ENCODE results near the gene ANTXR1.

Gene ANTXR1

GRCh38 chr2:69081001-69081580 is 68.1 kb downstream of the ANTXR1 start:
- Histone ChIP-seq H3K4me1 (ENCODE audit: insufficient read depth, low read length) (peaks cover 10% of the 10 kb centered on the region; the same call in 1 of the 2 replicates), H3K4me3 (ENCODE audit: low read length) (no peak overlapping the region), H3K9ac (ENCODE audit: low read depth, low read length) (no peak overlapping the region), H3K27ac (ENCODE audit: low read length) (no peak overlapping the region), H3K9me3 (ENCODE audit: insufficient read depth, low read depth, low read length) (no peaks in the 10 kb centered on the region), H3K36me3 (ENCODE audit: insufficient read depth, low read depth, low read length) (peaks cover 56% of the 10 kb centered on the region), H3K27me3 (ENCODE audit: insufficient read depth, low read length) (no peaks in the 10 kb centered on the region)

GRCh38 chr2:69081757-69082156 is 68.8 kb downstream of the ANTXR1 start:
- no peaks in the 10 kb centered on the region for H3K27me3 ChIP-seq (ENCODE audit: insufficient read depth, low read length)
- peaks cover 10% of the 10 kb centered on the region; the same call in 1 of the 2 replicates for H3K4me1 ChIP-seq (ENCODE audit: insufficient read depth, low read length)
- H3K4me3 ChIP-seq (ENCODE audit: low read length) = no peak overlapping the region
- H3K9ac ChIP-seq (ENCODE audit: low read depth, low read length) = no peak overlapping the region
- H3K36me3 ChIP-seq (ENCODE audit: insufficient read depth, low read depth, low read length) = peaks cover 49% of the 10 kb centered on the region
- no peak overlapping the region for H3K27ac ChIP-seq (ENCODE audit: low read length)
- H3K9me3 ChIP-seq (ENCODE audit: insufficient read depth, low read depth, low read length) = no peaks in the 10 kb centered on the region

GRCh38 chr2:69082430-69082997 is 69.5 kb downstream of the ANTXR1 start:
- H3K9me3 ChIP-seq (ENCODE audit: insufficient read depth, low read depth, low read length) = no peaks in the 10 kb centered on the region
- H3K4me3 ChIP-seq (ENCODE audit: low read length) = no peak overlapping the region
- peaks cover 2% of the 10 kb centered on the region; the same call in 1 of the 2 replicates for H3K4me1 ChIP-seq (ENCODE audit: insufficient read depth, low read length)
- H3K27me3 ChIP-seq (ENCODE audit: insufficient read depth, low read length) = no peaks in the 10 kb centered on the region
- H3K27ac ChIP-seq (ENCODE audit: low read length) = no peak overlapping the region
- H3K9ac ChIP-seq (ENCODE audit: low read depth, low read length) = no peak overlapping the region
- H3K36me3 ChIP-seq (ENCODE audit: insufficient read depth, low read depth, low read length) = peaks cover 44% of the 10 kb centered on the region

GRCh38 chr2:69083235-69083748 is 70.3 kb downstream of the ANTXR1 start:
- Histone ChIP-seq H3K27ac (ENCODE audit: low read length) (no peak overlapping the region), H3K4me3 (ENCODE audit: low read length) (no peak overlapping the region), H3K36me3 (ENCODE audit: insufficient read depth, low read depth, low read length) (peaks cover 36% of the 10 kb centered on the region), H3K9me3 (ENCODE audit: insufficient read depth, low read depth, low read length) (no peaks in the 10 kb centered on the region), H3K27me3 (ENCODE audit: insufficient read depth, low read length) (no peaks in the 10 kb centered on the region), H3K4me1 (ENCODE audit: insufficient read depth, low read length) (no peaks in the 10 kb centered on the region), H3K9ac (ENCODE audit: low read depth, low read length) (no peak overlapping the region)

GRCh38 chr2:69084492-69084891 is 71.5 kb downstream of the ANTXR1 start:
- Histone ChIP-seq H3K27me3 (ENCODE audit: insufficient read depth, low read length) (no peaks in the 10 kb centered on the region), H3K36me3 (ENCODE audit: insufficient read depth, low read depth, low read length) (peaks cover 24% of the 10 kb centered on the region), H3K9ac (ENCODE audit: low read depth, low read length) (no peak overlapping the region), H3K4me3 (ENCODE audit: low read length) (no peak overlapping the region), H3K27ac (ENCODE audit: low read length) (no peak overlapping the region), H3K4me1 (ENCODE audit: insufficient read depth, low read length) (no peaks in the 10 kb centered on the region), H3K9me3 (ENCODE audit: insufficient read depth, low read depth, low read length) (no peaks in the 10 kb centered on the region)

GRCh38 chr2:69086466-69086865 is 73.5 kb downstream of the ANTXR1 start:
- H3K4me3 ChIP-seq (ENCODE audit: low read length) = no peak overlapping the region
- no peak overlapping the region for H3K27ac ChIP-seq (ENCODE audit: low read length)
- no peaks in the 10 kb centered on the region for H3K9me3 ChIP-seq (ENCODE audit: insufficient read depth, low read depth, low read length)
- peaks cover 14% of the 10 kb centered on the region for H3K36me3 ChIP-seq (ENCODE audit: insufficient read depth, low read depth, low read length)
- no peaks in the 10 kb centered on the region for H3K4me1 ChIP-seq (ENCODE audit: insufficient read depth, low read length)
- H3K27me3 ChIP-seq (ENCODE audit: insufficient read depth, low read length) = no peaks in the 10 kb centered on the region
- no peak overlapping the region for H3K9ac ChIP-seq (ENCODE audit: low read depth, low read length)

- Histone ChIP-seq H3K27ac (ENCODE audit: low read length) (no peak overlapping the region), H3K4me3 (ENCODE audit: low read length) (no peak overlapping the region), H3K27me3 (ENCODE audit: insufficient read depth, low read length) (no peaks in the 10 kb centered on the region), H3K36me3 (ENCODE audit: insufficient read depth, low read depth, low read length) (peaks cover 12% of the 10 kb centered on the region), H3K9ac (ENCODE audit: low read depth, low read length) (no peak overlapping the region), H3K9me3 (ENCODE audit: insufficient read depth, low read depth, low read length) (no peaks in the 10 kb centered on the region), H3K4me1 (ENCODE audit: insufficient read depth, low read length) (no peaks in the 10 kb centered on the region)
Observed at GRCh38 chr2:69087211-69087911, 74.4 kb downstream of the ANTXR1 start.

- peaks cover 12% of the 10 kb centered on the region; the same call in 1 of the 2 replicates for H3K36me3 ChIP-seq (ENCODE audit: insufficient read depth, low read depth, low read length)
- no peak overlapping the region for H3K9ac ChIP-seq (ENCODE audit: low read depth, low read length)
- H3K27me3 ChIP-seq (ENCODE audit: insufficient read depth, low read length) = no peaks in the 10 kb centered on the region
- no peaks in the 10 kb centered on the region for H3K4me1 ChIP-seq (ENCODE audit: insufficient read depth, low read length)
- H3K9me3 ChIP-seq (ENCODE audit: insufficient read depth, low read depth, low read length) = no peaks in the 10 kb centered on the region
- no peak overlapping the region for H3K4me3 ChIP-seq (ENCODE audit: low read length)
- H3K27ac ChIP-seq (ENCODE audit: low read length) = no peak overlapping the region
Observed at GRCh38 chr2:69087912-69088240, 74.9 kb downstream of the ANTXR1 start.

GRCh38 chr2:69088466-69088865 is 75.5 kb downstream of the ANTXR1 start:
- peaks cover 18% of the 10 kb centered on the region; the same call in 1 of the 2 replicates for H3K36me3 ChIP-seq (ENCODE audit: insufficient read depth, low read depth, low read length)
- H3K9ac ChIP-seq (ENCODE audit: low read depth, low read length) = no peak overlapping the region
- H3K9me3 ChIP-seq (ENCODE audit: insufficient read depth, low read depth, low read length) = no peaks in the 10 kb centered on the region
- no peaks in the 10 kb centered on the region for H3K4me1 ChIP-seq (ENCODE audit: insufficient read depth, low read length)
- H3K27me3 ChIP-seq (ENCODE audit: insufficient read depth, low read length) = no peaks in the 10 kb centered on the region
- no peak overlapping the region for H3K27ac ChIP-seq (ENCODE audit: low read length)
- H3K4me3 ChIP-seq (ENCODE audit: low read length) = no peak overlapping the region

GRCh38 chr2:69089266-69089665 is 76.3 kb downstream of the ANTXR1 start:
- Histone ChIP-seq H3K4me3 (ENCODE audit: low read length) (no peak overlapping the region), H3K36me3 (ENCODE audit: insufficient read depth, low read depth, low read length) (peaks cover 18% of the 10 kb centered on the region; the same call in 1 of the 2 replicates), H3K27ac (ENCODE audit: low read length) (no peak overlapping the region), H3K9me3 (ENCODE audit: insufficient read depth, low read depth, low read length) (no peaks in the 10 kb centered on the region), H3K9ac (ENCODE audit: low read depth, low read length) (no peak overlapping the region), H3K4me1 (ENCODE audit: insufficient read depth, low read length) (no peaks in the 10 kb centered on the region), H3K27me3 (ENCODE audit: insufficient read depth, low read length) (no peaks in the 10 kb centered on the region)

- Histone ChIP-seq H3K27me3 (ENCODE audit: insufficient read depth, low read length) (no peaks in the 10 kb centered on the region), H3K36me3 (ENCODE audit: insufficient read depth, low read depth, low read length) (peaks cover 22% of the 10 kb centered on the region; the same call in 1 of the 2 replicates), H3K9me3 (ENCODE audit: insufficient read depth, low read depth, low read length) (no peaks in the 10 kb centered on the region), H3K4me1 (ENCODE audit: insufficient read depth, low read length) (no peaks in the 10 kb centered on the region), H3K4me3 (ENCODE audit: low read length) (no peak overlapping the region), H3K9ac (ENCODE audit: low read depth, low read length) (no peak overlapping the region), H3K27ac (ENCODE audit: low read length) (no peak overlapping the region)
Observed at GRCh38 chr2:69089998-69090397, 77.0 kb downstream of the ANTXR1 start.

GRCh38 chr2:69090820-69091219 is 77.8 kb downstream of the ANTXR1 start:
- Histone ChIP-seq H3K9me3 (ENCODE audit: insufficient read depth, low read depth, low read length) (no peaks in the 10 kb centered on the region), H3K9ac (ENCODE audit: low read depth, low read length) (no peak overlapping the region), H3K4me3 (ENCODE audit: low read length) (no peak overlapping the region), H3K27me3 (ENCODE audit: insufficient read depth, low read length) (no peaks in the 10 kb centered on the region), H3K4me1 (ENCODE audit: insufficient read depth, low read length) (no peaks in the 10 kb centered on the region), H3K27ac (ENCODE audit: low read length) (no peak overlapping the region), H3K36me3 (ENCODE audit: insufficient read depth, low read depth, low read length) (peaks cover 27% of the 10 kb centered on the region; the same call in 1 of the 2 replicates)
